NCI-H524 (cell line): ENCODE measurements around the gene UBAP2.
A peak's percentile ranks its signal among the peaks of the same experiment; 100 is the strongest.
"Not testable (repeated sequence)": the region's sequence is repeated elsewhere in the genome, so short reads cannot be mapped to it uniquely, and the experiment has no call there.

Experiments used
- DNase-seq, 2 experiments: peaks; one replicate each; lab custom pipeline; 2025; lab: John Stamatoyannopoulos, UW

UBAP2 gene

GRCh38 chr9:34047864-34048726 lies 592 bp downstream of the UBAP2 start:
- peak; percentile 12 to 29 for DNase-seq

DNA sequence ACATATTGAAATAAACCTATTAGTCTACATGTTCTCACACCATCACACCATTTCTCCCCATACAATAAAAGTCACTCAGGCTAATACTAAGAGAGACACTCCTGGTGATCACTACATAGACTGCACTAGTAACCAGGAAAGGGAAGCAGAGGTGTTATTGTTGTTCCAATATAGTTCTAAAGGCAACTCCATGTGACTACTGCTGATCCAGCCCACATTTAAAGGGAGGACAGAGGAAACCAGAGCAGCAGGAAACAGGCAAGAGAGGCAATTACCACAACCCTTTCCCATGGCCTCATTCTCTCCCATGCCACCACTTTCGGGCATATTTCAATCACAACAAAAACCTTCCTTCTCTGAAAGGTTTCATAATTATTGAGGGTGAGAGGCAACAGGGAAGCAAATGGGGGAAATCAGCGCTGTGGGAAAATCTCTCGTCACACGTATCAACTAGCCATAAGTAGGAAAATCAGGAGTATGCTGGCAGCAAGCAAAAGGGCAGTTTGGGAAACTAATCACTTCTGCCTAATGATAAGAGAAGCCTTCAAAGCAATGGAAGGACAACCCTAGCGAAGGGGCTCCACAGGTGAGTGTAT lies 1.8 kb downstream of the UBAP2 start:
- DNase-seq, result no peak

DNA sequence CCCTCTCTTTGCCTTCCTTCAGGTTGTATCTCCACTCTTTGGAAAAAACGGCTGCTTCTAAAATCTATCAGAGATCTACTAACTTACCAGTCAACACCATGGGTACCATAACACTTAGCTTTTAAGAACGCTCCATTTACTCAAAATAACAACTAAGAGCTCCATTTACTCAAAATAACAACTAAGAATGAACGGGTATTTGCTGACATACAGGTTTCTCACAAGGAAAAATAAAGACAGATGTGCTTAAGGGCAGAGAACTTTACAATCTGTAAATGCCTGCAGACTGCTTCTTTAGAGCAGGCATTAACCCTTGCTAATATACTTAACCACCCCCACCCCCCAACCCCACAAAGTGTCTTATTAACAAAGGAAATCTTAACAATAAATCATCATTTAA lies 2.8 kb downstream of the UBAP2 start:
- DNase-seq, result no peak

GRCh38 chr9:34042074-34042473 lies 6.6 kb downstream of the UBAP2 start:
- DNase-seq, result not testable (repeated sequence)

DNA sequence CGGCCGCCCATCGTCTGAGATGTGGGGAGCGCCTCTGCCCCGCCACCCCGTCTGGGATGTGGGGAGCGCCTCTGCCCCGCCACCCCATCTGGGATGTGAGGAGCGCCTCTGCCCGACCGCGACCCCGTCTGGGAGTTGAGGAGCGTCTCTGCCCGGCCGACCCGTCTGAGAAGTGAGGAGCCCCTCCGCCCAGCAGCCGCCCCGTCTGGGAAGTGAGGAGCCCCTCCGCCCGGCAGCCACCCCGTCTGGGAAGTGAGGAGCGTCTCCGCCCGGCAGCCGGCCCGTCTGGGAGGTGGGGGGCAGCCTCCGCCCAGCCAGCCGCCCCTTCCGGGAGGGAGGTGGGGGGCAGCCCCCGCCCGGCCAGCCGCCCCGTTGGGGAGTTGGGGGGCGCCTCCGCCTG lies 9.8 kb downstream of the UBAP2 start:
- DNase-seq, result not testable (repeated sequence)

GRCh38 chr9:34037626-34038025 lies 11.1 kb downstream of the UBAP2 start:
- peak; percentile 15 to 52 for DNase-seq

GRCh38 chr9:34036625-34037024 lies 12.1 kb downstream of the UBAP2 start:
- no peak for DNase-seq

DNA sequence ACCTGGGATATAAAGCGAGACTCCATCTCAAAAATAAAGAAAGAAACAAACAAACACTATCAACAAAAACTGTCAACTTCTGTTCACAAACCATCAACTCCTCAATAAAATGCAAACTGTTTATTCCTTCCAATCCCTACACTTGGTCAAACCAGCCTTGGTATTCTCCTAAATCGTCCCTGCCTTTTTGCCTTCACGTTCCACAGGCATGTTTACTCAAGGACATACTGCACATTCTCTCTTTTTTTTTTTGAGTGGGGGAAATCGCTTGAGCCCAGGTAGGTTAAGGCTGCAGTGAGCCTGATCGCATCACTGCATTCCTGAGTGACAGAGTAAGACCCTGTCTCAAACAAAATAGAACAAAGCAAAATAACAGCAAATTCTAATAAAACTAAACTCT lies 13.0 kb downstream of the UBAP2 start:
- no peak for DNase-seq

DNA sequence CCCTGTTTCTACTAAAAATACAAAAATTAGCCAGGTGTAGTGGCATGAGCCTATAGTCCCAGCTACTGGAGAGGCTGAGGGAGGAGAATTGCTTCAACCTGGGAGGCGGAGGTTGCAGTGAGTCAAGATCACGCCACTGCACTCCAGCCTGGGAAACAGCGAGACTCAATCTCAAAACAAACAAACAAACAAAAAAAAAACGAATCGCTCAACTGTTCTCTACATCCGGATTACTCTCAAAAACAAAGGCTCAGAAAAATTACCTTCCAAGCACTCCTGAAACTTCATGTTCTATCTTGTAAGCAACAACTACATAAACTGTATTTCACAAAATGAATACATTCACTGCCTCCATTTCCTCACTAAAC lies 14.0 kb downstream of the UBAP2 start:
- no peak for DNase-seq

- no peak for DNase-seq
Observed at GRCh38 chr9:34032631-34033030, 16.1 kb downstream of the UBAP2 start.

GRCh38 chr9:34027845-34028574 lies 20.7 kb downstream of the UBAP2 start:
- DNase-seq, result no peak

DNA sequence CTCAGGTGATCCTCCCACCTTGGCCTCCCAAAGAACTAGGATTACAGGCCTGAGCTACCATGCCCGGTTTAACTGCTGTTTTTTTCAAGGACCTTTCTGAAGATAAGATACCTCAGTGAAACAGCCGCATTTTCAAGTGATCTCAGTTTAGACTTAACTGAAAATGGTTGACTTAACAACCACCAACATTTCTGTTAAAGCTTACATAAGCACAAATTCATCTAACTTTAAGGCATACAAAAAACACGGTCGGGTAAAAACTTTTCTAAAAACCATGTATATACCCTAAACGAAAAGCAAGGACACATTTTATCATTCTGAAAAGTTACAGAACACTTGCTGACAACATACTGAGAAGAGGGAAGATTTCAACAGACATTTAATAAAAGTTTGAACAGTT lies 22.9 kb downstream of the UBAP2 start:
- DNase-seq, result no peak

DNA sequence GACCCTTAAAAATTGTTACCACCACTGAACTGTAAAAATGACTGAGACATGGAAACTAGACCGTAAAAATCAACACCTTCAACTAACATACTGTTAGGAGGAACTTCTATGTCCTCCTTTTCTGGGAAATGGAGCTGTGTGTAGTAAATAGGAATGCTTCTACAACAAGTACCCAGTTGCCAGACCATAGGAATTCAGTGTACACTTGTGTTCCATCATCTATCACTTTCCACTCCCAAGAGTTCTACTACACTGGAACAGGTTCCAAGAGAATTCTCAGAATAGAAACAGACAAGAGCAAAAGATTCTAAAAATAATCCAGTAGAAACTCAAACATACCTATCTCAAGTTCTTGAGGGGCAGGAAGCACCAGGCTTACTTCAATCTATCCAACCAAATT lies 23.6 kb downstream of the UBAP2 start:
- DNase-seq, result no peak

GRCh38 chr9:34024476-34024875 lies 24.2 kb downstream of the UBAP2 start:
- DNase-seq, result not testable (repeated sequence)

DNA sequence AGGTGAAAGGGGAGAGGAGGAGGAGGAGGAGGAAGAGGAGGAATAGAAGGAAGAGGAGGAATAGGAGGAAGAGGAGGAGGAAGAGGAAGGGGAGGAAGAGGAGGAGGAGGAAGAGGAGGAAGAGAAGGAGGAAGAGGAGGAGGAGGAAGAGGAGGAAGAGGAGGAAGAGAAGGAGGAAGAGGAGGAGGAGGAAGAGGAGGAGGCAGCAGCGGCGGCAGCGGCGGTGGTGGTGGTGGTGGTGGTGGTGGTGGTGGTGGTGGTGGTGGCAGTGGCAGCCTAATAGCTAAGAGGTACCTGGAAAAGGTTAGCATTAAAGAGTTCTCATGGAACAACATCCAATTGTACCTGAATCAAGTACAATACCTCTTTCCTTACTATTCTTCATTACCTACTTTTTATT lies 32.5 kb downstream of the UBAP2 start:
- DNase-seq, result no peak

DNA sequence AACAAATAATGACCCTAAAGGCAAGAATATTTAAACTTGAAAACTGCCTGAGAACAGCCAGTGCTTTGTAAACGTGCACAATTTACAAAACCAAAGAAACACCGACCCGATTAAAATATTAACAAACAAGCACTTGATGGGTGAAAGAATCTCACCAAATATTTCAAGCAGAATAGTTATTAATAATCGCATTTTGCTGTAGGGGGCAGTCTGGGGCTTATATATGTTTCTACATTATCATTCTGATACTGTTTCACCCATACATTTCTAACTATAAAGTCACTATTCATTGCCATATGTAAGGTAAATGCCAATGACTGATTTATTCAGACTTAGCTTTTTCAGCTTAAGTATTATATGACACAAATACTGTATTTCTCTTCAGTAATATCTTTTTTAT lies 37.7 kb downstream of the UBAP2 start:
- peak in 1 of 2 experiments; percentile 17 for DNase-seq

DNA sequence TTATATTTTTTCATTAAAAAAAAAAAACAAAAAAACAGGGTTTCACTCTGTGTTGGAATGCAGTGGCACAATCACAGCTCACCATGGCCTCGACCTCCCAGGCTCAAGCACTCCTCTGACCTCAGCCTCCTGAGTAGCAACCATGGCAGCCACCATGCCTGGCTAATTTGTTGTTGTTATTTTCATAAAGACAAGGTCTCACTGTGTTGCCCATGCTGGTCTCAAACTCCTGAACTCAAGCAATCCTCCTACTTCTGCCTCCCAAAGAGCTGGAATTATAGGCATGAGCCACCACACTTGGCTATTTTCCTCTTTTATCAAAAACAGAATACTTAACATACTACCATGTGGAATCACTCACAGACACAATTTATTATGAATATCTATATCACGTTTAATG lies 46.7 kb downstream of the UBAP2 start:
- DNase-seq, result no peak

DNA sequence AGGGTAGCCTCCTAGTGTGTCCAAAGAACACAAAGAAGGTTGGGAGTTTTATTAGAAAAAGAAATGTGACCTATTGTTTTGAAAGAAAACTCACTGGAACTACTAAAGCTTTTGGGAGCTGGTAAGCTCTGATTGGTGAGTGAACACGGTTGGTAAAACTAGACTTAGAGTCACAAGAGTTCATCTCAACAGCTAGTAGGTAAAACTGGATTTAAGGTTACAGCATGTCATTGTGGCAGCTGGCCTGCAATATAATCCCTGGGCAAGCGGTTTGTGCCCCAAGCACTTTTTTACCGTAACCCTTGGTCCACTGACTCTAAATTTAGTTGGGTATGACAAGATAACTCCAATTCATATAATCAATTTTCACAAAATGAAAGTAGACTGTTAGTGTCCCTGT lies 47.4 kb downstream of the UBAP2 start:
- DNase-seq, result peak in 1 of 2 experiments; percentile 21

- no peak for DNase-seq
Observed at GRCh38 chr9:33995449-33995848, 53.2 kb downstream of the UBAP2 start.

DNA sequence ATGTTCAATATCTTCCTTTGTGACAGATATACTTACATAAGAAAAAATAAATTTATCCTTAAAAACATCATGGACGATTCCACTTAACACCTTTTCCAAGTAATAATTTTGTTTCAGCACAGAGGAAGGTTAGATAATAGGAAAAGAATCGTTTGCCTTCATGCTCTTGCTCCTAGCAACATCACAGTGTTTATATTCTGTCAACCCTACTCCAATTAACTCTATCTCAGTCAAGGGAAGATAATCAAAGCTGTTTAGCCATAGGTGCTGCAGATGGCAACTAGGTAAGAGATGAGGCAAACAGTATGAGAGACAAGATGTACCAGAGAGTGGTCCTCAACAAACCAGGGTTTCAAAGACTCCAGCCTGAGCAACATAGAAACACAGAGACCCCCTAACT lies 55.6 kb downstream of the UBAP2 start:
- DNase-seq, result no peak

DNA sequence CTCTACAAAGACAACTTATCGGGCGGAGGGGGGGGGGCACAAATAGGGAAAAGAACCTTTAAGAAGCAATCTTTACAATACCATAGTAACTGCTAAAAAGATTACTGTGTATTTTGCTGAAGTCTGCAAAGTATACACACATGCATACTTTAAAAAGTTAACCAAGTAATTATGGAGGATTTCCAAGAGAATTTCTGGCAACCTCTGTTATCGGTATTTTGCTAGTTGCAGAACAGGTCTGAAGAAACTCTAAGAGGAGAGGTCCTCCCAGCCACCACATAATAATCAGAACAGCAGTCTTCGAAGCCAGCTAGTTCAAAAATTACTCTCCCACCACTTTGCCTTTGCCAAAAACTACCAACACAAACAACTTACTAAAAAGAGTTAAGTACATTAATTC lies 56.1 kb downstream of the UBAP2 start:
- DNase-seq, result no peak

DNA sequence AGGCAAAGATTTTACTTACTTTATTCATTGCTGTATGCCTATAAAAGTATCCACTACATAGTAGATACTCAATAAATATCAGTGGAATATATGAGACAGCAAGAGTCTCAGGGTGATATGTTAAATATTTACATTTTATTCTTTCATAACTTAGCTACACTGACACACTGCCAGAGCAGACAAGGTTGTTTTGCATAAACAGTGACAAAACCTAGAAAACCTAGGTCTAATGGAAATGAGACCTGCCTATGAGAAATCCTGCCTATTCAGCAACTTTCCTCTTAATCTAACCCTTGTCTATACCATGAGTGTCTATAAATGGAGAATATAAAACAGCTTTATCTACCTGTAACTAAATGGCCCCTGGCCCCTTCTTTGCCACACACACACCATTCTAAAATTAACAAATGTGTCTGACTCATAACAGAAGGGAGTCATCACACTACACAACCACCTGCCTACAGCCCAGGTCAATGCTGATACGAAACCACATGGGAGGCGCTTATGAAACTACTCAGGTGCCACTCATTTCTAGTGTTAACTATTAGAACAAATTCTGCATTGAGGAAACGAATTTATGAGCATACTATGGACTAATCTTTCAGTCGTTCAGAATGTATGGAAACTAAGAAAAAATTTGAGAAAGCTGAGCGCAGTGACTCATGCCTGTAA lies 60.3 kb downstream of the UBAP2 start:
- no peak for DNase-seq

GRCh38 chr9:33976414-33976813 lies 72.3 kb downstream of the UBAP2 start:
- DNase-seq, result no peak
